ACHN (cell line): Measurements from ENCODE around the gene SULT6B1.
"Not testable (repeated sequence)": the region's sequence is repeated elsewhere in the genome, so short reads cannot be mapped to it uniquely, and the experiment has no call there.

Source experiments
- DNase-seq: peaks from one replicate; pipeline ENCODE4 v3.0.0-alpha.2; 2015
- in situ Hi-C: cut with HindIII; loops from 2 replicates; pipeline ENCODE4 v1.10.0; 2017; ENCODE audit warnings: low sequenced_read_pairs, low pct_ligation_motif_present, low pct_unique_long_range_greater_than_20kb

The SULT6B1 gene, protein sequence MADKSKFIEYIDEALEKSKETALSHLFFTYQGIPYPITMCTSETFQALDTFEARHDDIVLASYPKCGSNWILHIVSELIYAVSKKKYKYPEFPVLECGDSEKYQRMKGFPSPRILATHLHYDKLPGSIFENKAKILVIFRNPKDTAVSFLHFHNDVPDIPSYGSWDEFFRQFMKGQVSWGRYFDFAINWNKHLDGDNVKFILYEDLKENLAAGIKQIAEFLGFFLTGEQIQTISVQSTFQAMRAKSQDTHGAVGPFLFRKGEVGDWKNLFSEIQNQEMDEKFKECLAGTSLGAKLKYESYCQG

DNA sequence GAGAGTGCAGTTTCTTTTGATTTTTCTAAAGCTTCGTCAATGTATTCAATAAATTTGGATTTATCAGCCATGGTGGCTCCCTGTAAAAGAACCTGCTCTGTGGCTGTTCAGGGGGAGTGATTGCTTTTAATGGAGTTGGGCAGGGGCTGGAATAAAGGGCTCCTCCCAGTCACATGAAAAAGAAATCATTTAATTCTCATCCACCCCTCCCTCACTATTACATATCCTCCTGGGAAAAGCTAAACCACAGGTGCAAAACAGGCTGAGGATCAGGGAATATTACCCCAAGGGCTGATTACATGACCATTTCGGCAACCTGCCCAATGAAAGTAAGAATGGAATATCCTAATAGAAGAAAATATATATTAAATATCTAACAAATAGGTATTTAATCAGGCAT is at the start of gene SULT6B1:
Gene SULT6B1, minus strand, starts transcription at position 101 of the 400 bp plus-strand sequence. Its CDS starts 30 bp downstream, at position 71.
- in situ Hi-C loops: no loop called here

DNA sequence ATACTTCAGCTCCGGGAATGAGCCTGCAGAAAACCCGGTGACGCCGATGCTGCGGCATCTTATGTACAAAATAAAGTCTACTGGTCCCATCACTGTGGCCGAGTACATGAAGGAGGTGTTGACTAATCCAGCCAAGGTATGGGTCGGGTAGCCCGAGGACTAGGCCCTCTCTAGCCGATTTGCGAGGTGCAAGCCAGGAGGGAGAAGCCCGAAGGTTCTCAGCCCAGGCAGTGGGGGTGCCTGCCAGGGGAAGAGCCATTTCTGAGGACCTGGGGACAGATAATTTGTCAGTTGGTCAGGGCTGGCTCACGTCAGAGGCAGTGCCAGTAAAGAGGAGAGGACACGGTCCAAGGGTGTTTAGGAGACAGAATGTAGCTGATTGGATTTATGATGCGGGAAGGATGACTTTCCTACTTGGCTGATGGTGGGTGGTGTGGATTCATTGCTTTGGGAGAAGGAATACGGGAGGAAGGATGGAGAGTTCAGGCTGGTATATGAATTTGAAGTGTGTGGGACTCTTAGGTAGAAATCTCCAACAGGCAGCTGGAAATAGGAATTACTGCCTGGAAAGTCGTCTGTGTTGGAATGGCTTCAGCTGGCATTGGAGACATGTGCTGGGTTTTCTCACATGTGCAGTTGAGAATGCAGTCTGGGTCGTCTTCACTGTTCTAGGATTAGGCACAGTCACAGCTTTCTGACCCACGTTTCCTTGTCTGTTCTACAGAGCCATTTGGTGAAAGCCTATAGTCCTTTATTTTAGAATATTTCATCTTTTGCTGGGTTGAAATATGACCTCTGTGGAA is 43.9 kb upstream of the SULT6B1 start:
- DNase-seq: no peak
- in situ Hi-C loops: no loop called here

More for the DNA sequence above, at the start of gene SULT6B1:
- no peak for DNase-seq

DNA sequence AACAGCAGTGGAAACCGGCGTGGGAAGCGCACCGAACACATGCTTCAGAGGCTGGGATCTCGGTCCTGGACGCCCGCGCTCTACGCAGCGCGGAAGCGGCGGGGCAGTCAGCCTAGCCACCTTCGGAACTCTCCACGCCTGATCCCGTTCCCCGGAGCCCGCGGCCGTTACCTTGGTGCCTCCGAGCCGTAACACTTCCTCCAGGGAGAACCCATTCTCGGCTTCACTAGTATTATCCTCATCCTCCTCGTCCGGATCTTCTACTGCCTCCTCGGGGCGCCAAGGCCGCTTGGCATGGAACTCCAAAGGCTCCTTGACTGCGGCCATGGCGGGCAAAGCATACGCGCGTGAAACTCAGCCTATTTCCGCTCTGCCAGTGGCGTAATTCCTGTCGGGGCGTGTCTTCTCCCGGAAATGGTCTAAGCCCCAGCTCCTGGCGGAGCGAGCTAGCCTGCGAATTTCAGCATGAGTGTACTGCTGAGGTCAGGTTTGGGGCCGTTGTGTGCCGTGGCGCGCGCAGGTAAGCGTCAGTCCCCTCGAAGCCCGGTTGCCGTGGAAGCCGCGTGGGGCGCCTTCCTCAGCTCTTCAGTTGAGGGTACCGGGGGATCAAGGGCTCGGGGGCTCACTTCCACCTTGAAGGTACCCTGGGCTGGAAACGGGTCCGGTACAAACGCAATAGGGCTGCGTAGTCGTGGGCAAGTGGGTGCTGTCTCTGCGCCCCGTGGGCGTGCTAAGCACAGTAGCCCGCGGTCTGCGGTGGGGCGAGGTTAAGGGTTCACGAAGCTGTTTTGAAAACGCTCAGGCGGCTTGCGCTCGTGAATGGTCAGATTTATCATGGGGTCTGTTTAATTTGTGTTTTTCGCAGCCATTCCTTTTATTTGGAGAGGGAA is 43.0 kb upstream of the SULT6B1 start, which contains the start of the genes CEBPZ and NDUFAF7:
Gene CEBPZ, minus strand, starts transcription at position 356 of the 890 bp plus-strand sequence. Its CDS starts 29 bp downstream, at position 327.
Gene NDUFAF7, plus strand, starts transcription at position 418 of the 890 bp plus-strand sequence. Its CDS starts 48 bp downstream, at position 466.
- in situ Hi-C loops: no loop called here
- DNase-seq: peak; percentile 98

DNA sequence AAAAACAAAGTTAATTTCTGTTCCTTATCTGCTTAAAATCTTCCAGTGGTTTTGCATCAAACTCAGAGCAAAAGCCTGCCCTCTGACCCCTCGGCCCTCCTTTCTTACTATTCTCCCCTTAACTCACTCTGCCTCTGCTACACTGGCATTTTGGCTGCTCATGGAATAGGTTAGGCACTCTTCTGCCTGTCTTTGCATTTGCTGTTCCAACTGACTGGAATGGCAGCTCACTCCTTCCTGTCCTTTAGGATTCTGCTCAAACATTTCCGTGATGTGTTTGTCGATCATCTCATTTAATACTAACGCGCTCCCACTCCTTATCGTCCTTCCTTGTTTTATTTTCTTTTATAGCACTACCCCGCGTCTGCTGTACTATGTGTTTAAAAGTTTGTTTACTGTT is 42.1 kb upstream of the SULT6B1 start:
- in situ Hi-C loops: no loop called here
- DNase-seq: peak; percentile 39

DNA sequence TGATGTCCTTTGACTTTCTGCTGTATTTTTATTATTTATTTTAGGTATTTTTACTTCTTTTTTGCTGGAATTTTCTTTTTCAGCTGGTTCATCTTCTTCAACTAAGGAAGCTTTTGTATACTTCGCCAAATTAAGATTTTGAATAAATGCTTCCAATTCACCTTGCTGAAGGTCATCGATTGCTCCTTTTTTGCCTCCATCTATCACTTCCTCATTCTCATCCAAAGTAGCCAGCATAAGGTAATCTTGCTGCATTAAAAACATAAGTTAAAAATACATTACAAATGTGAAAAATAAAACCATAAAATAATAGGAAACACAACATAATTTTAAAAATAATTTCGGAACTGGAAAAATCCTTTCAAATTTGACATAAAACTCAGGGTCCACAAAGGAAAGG is 40.3 kb upstream of the SULT6B1 start:
- DNase-seq: no peak
- in situ Hi-C loops: no loop called here

DNA sequence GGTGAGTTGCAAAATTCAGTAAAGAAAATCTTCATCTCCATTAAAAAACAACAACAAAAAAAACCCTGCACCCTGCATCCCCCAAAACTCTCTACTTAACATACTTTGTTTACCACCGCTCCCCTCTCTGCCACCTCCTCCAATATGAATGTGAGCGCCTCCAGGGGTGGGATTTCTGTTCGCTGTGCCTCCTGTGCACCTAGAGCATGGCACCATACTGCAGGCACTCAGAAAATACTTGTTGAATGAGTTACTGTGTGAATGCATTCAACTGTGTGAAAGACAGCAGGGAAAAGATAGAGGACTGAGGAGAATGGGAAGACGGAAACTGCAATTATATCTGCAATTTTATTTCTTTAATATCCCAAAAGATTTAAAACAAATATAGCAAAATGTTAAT is 38.4 kb upstream of the SULT6B1 start:
- peak; percentile 18 for DNase-seq
- in situ Hi-C loops: no loop called here

DNA sequence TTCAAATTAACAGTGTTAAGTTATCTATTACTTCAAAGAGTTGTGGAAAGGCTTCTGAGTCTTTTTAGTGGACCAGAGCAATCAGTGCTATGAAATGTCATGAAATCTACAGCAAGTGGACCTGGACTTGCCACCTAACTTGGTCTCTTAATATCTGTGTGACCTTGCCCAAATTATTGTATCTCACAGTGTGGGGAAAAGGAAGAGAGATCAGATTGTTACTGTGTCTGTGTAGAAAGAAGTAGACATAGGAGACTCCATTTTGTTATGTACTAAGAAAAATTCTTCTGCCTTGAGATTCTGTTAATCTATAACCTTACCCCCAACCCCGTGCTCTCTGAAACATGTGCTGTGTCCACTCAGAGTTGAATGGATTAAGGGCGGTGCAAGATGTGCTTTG is 36.7 kb upstream of the SULT6B1 start:
- in situ Hi-C loops: not testable (repeated sequence)

DNA sequence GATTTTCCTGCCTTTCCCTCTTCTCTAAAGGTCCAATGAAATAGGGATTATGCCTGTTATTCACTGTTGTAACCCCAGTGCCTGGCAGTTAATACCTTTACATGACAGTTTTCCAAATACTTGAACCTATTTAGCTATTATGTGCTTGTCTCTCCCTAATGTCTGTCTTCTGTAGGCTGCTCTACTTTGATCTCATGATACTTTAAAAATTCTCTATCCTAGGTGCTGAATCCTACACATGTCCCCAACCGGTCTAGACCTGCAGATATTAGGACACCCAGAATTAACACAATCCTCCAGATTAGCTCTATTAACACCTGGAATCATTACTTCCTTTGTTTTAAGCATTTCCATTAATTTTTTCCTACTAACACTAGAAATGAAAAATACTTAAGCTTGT is 35.6 kb upstream of the SULT6B1 start:
- in situ Hi-C loops: no loop called here
- DNase-seq: no peak

More for the DNA sequence above, 36.7 kb upstream of the SULT6B1 start:
- DNase-seq: not testable (repeated sequence)

DNA sequence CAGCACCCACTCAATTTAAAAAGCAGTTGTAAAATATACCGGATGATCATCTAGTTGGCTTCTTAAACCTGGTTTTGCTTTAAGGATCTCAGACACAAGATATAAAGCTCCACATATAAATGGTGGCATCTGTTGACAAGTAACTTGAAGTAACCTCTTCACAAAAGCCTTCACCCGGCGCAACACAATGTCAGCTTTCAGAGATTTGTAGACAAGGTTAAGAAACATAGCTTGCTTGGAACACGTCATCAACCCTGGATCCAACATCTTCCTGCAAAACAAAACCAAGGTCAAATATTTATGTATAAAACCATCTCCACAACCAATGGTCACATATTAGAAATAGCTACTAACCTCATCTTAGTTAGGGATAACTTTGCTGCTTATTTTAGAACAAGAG is 34.7 kb upstream of the SULT6B1 start:
- in situ Hi-C loops: no loop called here
- no peak for DNase-seq

DNA sequence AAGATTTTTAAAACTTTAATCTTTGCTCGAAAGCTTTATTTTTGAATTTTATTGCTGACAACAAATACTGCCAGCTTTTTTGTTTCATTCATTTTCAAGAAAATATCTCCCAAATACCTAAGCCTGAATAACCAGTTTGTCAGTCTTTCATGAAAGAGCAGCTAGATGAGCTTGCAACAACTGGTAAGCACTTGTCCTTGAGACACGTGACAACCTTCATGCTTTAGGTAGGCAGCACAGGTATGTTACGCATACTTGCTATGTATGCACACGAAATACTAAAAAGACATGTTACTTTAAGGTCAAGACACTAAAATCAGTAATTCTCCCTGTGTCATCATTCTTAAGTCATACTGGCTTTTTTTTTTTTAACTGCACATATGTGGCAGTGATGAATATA is 30.6 kb upstream of the SULT6B1 start:
- DNase-seq: no peak

DNA sequence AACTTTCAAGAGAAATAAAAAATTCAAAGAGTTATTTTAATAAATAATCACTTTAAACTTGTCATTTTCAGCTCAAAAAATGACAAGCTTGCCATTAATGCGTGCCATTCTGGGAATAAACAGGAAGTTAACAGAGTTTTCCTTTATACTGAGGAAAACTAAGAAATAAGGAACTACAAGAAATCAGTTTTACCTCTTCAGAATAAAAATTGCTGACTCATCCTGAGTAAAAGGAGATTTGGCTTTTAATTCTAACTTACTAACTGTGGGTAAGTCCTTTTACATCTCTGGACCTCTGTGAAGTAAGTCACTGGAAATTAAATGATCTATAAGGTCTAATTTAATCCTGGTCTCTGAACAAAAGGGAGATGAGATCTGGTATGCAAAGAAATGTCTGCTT is 26.8 kb upstream of the SULT6B1 start:
- in situ Hi-C loops: no loop called here
- DNase-seq: no peak

More for the DNA sequence above, 30.6 kb upstream of the SULT6B1 start:
- in situ Hi-C loops: no loop called here

DNA sequence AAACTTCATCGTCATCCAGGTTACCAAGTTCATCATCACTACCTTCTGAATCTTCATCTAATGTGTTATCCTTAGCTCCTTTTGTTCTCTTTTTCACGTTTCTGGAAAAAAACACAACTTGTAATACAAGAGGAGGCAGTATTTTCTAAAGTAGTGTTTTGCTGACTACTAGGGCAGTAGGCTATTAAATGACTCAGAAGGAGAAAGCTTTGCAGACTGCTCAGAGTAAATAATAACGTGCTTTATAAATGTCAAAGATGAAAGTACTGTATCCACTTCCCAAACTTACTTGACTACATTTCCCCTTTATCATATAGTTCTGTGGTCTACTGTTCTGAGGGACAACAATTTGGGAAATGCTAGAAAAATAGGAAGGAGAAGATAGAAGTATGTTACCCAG is 23.5 kb upstream of the SULT6B1 start:
- no peak for DNase-seq
- in situ Hi-C loops: no loop called here

DNA sequence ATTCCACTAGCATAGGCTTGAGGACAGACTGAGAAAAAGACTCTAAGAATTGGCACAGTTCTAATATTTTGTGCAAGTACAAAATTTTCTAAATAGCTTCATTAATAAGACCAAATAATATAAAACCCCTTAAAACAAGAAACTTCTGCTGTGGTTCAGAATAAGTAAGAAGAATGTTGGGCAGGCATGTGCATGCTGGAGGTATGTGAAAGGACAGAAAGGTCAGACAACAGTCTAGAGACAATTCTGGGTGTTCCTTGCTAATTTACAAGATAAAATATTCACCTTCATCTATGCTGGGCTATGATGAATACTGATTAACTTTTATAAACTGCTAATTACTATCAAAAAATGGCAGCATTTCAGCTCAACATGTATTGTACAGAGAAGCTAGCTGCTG is 22.7 kb upstream of the SULT6B1 start:
- in situ Hi-C loops: no loop called here
- DNase-seq: no peak

DNA sequence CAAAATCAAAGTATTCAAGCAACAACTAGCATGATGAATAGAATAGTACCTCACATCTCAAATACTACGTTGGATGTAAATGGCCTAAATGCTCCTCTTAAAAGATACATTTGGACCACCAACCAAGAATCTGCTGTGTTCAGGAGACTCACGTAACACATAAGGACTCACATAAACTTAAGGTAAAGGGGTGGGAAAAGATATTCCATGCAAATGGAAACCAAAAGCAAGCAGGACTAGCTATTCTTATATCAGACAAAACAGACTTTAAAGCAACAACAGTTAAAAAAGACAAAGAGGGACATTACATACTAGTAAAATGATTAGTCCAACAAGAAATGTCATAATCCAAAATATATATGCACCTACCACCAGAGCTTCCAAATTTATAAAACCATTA is 18.3 kb upstream of the SULT6B1 start:
- DNase-seq, in situ Hi-C loops: not testable (repeated sequence)

DNA sequence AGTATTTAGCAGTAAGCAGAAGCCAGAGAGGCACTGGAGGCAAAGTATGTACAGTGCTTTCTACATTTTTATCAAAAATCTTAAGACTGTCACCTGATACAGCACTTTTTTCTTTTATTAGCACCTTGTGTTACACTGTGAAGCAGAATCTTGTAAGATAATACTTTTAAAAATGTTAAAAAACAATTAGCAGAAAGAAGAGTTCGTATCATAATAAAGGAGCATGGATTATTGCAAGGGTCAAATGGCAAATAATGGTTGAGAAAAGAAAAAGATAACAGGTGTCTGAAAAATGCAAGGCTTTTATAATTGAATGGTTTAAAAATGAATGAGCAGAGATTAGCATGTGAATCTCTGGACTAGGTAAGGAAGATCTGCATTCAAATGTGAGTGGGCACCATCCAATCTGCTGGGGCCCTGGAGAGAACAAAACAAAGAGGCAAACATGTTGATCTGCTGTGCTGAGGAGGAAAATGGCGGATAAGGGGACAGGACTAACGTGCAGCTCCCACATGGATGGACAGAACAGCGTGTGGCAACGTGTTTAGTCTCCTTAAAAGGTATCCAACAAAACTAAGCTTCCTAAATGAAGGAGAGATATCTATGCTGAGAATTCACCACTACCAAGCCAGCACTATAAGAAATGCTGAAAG is 17.3 kb upstream of the SULT6B1 start:
- DNase-seq: no peak
- in situ Hi-C loops: no loop called here

DNA sequence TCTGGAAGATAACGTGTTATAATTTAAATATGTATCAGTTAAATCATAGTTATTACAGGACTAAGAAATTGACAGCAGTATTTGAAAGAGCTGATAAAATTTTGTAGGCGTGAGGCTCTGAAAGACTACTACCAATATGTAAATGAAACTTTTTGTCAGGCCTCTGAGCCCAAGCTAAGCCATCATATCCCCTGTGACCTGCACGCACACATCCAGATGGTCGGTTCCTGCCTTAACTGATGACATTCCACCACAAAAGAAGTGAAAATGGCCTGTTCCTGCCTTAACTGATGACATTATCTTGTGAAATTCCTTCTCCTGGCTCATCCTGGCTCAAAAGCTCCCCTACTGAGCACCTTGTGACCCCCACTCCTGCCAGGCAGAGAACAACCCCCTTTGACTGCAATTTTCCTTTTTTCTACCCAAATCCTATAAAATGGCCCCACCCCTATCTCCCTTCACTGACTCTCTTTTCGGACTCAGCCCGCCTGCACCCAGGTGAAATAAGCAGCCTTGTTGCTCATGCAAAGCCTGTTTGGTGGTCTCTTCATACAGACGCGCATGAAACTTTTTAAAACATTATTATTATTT is 16.7 kb upstream of the SULT6B1 start:
- in situ Hi-C loops, DNase-seq: not testable (repeated sequence)

DNA sequence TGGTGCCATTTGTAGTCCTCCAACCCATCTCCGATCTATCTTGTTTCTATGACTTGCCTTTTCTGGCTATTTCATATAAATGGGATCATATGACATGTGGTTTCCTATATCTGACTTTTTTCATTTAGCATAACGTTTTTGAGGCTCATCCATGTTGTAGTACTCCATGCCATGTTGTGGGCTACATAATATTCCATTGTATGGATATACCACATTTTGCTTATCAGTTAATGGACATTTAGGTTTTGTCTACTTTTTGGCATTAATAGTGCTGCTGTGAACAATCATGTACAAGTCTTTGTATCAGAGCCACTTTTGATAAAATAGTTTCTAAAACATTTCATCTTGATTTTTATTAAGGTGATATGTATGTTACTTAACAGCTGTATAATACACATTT is 15.2 kb upstream of the SULT6B1 start:
- no peak for DNase-seq
- in situ Hi-C loops: no loop called here

DNA sequence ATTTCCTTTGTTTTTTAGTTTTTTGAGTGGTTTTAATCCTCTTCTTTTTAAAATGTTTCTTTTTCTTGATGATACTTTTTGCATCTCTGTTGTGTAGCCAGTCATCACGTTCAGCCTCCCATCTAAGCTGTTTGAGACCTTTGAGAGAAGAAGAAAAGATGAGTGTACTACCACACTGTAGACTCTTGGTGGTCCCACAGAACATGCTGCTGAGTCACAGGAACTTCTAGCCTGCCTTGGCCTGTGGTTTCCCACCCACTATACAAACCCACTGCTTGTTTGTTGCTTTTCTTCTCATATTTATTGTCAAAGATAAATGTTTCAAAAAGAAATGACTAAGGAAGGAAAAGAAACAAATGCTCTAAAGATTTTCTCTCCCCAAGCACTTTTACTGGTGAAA is 13.3 kb upstream of the SULT6B1 start:
- DNase-seq: no peak
- in situ Hi-C loops: no loop called here
